AG09309 (cell line): ENCODE measurements around the gene MTMR11.
A peak's percentile ranks its signal among the peaks of the same experiment; 100 is the strongest.

ENCODE experiments used
- DNase-seq: peaks from one replicate; pipeline ENCODE4 v3.0.0-alpha.2; 2010; ENCODE audit warnings: low read depth
- H3K4me3 ChIP-seq: 2 replicates; pipeline ENCODE4 v1.5.1; 2011; ENCODE audit warnings: mild to moderate bottlenecking, low read depth, low read length, moderate library complexity; ENCODE audit not compliant: control insufficient read depth
- TF ChIP-seq, protein P1 (sequence below): IDR thresholded peaks from 2 replicates; pipeline ENCODE4 v1.5.1; 2011; ENCODE audit warnings: mild to moderate bottlenecking, low read depth, low read length, inconsistent platforms; ENCODE audit not compliant: insufficient read depth, control insufficient read depth; ENCODE audit errors: missing control alignments

Gene MTMR11

DNA sequence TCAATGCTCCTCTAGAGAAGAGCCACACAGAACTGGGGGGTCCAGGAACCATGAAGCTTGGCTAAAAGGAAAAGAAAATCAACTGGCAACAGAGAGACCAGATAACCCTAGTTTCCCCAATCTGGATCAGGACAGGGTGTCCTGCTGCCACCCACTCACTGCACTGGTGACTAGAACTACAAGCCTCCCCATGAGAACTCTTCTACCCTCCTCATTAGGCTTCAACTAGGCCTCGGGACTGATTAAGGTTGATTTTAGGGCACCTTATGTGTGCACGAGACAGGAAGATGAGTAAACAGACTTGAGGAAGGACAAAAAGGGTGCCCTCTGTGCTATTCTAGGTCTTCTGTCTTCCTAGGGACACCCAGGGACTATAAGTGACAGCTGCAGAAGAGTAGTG is 6.8 kb downstream of the MTMR11 start:
- H3K4me3 ChIP-seq, result no peak overlapping the region
- no peak for DNase-seq
- TF ChIP-seq, protein P1, sequence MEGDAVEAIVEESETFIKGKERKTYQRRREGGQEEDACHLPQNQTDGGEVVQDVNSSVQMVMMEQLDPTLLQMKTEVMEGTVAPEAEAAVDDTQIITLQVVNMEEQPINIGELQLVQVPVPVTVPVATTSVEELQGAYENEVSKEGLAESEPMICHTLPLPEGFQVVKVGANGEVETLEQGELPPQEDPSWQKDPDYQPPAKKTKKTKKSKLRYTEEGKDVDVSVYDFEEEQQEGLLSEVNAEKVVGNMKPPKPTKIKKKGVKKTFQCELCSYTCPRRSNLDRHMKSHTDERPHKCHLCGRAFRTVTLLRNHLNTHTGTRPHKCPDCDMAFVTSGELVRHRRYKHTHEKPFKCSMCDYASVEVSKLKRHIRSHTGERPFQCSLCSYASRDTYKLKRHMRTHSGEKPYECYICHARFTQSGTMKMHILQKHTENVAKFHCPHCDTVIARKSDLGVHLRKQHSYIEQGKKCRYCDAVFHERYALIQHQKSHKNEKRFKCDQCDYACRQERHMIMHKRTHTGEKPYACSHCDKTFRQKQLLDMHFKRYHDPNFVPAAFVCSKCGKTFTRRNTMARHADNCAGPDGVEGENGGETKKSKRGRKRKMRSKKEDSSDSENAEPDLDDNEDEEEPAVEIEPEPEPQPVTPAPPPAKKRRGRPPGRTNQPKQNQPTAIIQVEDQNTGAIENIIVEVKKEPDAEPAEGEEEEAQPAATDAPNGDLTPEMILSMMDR, result no peak

DNA sequence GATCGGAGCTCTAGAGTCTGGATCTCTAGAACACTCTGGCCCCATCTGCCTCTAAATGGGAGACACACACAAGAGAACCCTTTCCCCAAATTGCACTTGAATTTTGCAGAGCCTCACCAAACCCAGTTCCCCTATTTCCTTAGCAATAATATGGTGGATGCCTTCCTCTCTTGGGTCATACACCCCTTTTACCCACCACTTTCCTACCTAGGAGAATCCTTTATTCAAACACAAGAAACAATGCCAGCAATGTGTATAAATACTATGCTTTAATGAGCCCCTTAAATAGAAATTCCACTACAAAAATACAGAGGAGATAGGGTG is 8.3 kb downstream of the MTMR11 start:
- H3K4me3 ChIP-seq, result peak overlapping the region; percentile 93
- TF ChIP-seq, protein P1, result no peak
- DNase-seq, result no peak

DNA sequence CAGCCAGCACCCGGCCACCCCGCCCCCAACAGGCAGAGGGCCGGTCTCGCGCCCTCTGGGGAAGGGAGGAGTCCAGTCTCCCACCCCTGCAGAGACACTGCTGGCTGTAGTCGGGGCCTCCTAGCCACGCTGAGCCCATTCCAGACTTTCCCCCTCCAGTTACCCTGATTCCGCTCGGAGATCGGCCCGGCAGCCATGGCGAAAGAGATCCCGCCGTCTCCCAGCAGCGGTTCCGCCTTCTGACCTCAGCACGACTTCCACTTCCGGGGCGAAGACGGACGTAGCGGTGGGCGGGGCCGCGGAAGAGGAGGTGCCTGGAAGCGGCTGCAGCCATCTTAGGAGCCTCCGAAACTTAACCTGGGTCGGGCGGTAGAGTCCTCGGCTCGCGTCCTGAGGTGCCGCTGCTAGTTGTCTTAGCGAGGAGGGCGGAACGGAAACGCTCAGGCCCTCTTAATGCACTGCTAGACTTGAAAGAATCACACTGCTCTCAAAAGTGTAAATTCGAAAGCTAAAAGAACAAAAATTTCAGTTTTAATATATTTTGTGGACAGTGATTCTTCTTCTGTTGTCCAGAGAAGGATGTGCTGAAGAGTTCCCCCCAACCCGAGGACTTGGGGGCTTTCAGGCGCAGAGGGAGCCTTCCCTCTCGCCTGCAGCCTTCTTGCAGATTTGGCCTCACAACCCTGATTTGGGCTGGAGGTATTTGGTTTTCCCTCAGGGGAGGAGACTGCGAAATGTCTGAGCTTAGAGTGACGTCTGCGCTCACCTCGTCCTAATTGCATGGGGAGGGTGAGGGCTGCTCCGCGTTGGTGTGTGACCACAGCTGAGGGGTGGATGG is 8.9 kb downstream of the MTMR11 start, which contains the start of gene SF3B4:
Gene SF3B4, minus strand, starts transcription at position 241 of the 838 bp plus-strand sequence. Its CDS starts 44 bp downstream, at position 197.
- TF ChIP-seq, protein P1, result no peak
- peak within 1 kb of the TSS; percentile 93 for H3K4me3 ChIP-seq

DNA sequence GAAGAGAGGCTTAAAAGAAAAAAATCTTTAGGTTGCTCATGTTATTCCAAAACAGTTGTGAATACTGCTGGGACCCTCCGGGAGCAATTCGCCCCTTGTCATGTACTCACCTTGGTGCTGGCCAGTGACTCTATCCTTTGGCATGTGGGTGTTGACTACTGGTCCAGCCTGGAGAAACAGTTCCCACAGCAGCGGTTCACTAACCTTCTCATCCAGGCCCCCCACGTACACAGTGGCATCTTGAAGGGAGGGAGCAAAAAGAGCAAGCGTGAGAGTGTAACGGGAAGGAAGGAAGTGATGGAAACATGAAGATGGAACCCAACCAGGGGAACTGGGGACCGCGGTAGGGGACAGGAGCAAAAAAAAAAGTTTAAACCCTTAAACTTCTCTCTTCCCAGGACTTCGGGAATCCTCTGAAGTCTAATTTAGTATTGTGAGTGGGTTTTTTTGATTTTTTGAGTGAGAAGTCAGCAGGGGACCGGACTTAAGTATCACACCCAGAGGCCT is 9.6 kb downstream of the MTMR11 start:
- TF ChIP-seq, protein P1, result no peak
- no peak for DNase-seq

More for the DNA sequence above, 8.9 kb downstream of the MTMR11 start, which contains the start of gene SF3B4:
- peak; percentile 59 for DNase-seq

DNA sequence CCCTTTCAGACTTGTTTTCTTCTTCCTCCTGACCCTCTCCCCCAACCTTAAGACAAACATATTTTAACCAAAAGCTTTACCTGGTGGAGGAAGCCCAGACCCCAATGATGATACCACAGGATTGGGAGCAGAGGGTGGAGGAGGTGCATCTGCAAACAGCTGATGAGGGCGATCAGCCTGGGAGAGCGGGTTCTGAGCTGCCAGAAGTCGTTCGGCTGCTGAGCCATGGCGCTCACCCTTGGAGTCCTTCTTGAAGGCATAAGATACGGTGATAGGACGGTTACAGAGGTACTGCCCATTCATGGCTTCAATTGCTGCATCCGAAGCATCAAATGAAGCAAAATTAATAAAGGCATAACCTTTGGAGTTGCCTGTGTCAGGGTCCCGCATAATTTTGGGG is 10.4 kb downstream of the MTMR11 start:
- H3K4me3 ChIP-seq, result peak overlapping the region; percentile 11
- TF ChIP-seq, protein P1, result no peak
- no peak for DNase-seq

More for the DNA sequence above, 9.6 kb downstream of the MTMR11 start:
- peak overlapping the region; percentile 93 for H3K4me3 ChIP-seq

DNA sequence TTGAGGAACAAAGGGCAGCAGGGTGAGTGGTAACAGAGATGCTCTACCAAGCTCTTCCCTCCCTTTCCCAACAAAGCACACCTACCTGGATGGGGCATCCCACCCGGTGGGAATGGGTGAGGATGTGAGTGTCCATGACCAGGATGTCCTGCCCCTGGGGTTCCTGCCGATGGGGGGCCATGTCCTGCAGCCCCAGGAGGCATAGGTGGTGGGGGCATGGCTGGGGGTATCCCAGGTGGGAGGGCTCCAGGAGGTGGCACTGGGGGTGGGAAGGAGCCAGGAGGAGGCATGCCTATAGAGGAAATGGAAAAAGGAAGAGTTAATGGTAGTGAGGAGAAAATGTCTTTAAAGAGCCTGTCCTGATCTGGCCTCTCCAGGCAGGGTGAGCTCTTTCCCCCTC is 10.9 kb downstream of the MTMR11 start:
- DNase-seq, result no peak
- TF ChIP-seq, protein P1, result no peak
- no peak overlapping the region; the same call in 1 of the 2 replicates for H3K4me3 ChIP-seq
